Ascending aorta (tissue), 2 donors: ENCODE results near the gene IL36A. TPM values are rescaled to one million over a fixed set of nuclear protein-coding genes. Genes with fewer than 3 reads are reported as not detected.

Experiments
- DNase-seq, 2 donors: peaks; one replicate each; pipeline ENCODE4 v3.0.0-alpha.2; 2019; ENCODE audit warnings: low spot score in 2 of 2
- H3K27ac ChIP-seq, 2 donors: fragments of 200-600 bp; sonication (generic); one replicate each; pipeline ENCODE4 v1.5.1; 2016 to 2017; ENCODE audit warnings: mild to moderate bottlenecking in 1 of 2
- H3K27me3 ChIP-seq: fragments of 200-600 bp; sonication (generic); one replicate; pipeline ENCODE4 v1.5.1; 2017
- H3K36me3 ChIP-seq, 2 donors: fragments of 200-600 bp; sonication (generic); one replicate each; pipeline ENCODE4 v1.5.1; 2016
- H3K4me1 ChIP-seq, 2 donors: fragments of 200-600 bp; sonication (generic); one replicate each; pipeline ENCODE4 v1.5.1; 2016 to 2017; ENCODE audit warnings: mild to moderate bottlenecking in 1 of 2
- H3K4me3 ChIP-seq, 2 donors: fragments of 200-600 bp; sonication (generic); one replicate each; pipeline ENCODE4 v1.5.1; 2016 to 2017; ENCODE audit warnings: mild to moderate bottlenecking in 1 of 2
- H3K9me3 ChIP-seq, 2 donors: fragments of 200-600 bp; sonication (generic); one replicate each; pipeline ENCODE4 v1.5.1; 2016
- intact Hi-C: fragments of 100-400 bp; cut with DNase I; formaldehyde crosslinking; loops from one replicate; pipeline ENCODE4 v1.15.1; 2023
- total RNA-seq: library from RNA; depleted of rRNA; stranded (reverse); fragments of >200 nt; gene quantifications from one replicate; pipeline ENCODE4 v1.1.0, GENCODE V29; 2016
- TF ChIP-seq, protein P1 (sequence below), 3 experiments: fragments of 200-600 bp in 2 of 3; fragments of 450-650 bp in 1 of 3; sonication (generic) in 2 of 3; IDR thresholded peaks; one replicate each; pipeline ENCODE4 v1.5.1; 2016 to 2019; ENCODE audit warnings: antibody characterized with exemption in 3 of 3, mild to moderate bottlenecking in 1 of 3, moderate library complexity in 1 of 3

Gene IL36A, protein sequence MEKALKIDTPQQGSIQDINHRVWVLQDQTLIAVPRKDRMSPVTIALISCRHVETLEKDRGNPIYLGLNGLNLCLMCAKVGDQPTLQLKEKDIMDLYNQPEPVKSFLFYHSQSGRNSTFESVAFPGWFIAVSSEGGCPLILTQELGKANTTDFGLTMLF
- total RNA-seq = not detected

DNA sequence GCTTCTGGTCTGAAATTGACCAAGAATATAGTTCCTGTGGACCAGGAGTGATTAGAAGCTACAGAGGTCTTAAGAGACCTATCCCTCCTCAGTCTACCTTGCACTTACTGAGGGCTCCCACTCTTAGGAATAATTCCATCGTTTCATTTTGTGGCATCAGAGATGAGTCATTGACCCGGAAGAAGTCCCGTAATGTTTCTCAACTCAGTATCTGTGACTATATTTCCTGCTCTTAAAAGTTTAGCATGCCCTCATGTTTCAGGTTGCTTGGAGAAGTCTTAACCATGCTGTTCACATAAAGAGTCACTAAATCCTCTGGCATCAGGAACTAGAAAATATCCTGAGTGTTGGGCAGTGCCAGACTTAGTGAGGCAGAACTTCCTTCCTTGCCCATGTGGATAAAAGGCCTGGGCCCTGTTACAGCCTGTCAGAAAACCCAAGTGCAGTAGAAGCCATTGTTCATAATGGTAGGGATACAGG lies at the start of gene IL36A:
Gene IL36A, plus strand, starts transcription at position 430 of the 480 bp plus-strand sequence. CDS start 413 bp downstream, outside the sequence.
- intact Hi-C loops = no loop called here
- Histone ChIP-seq H3K27ac (no peak within 1 kb of the TSS), H3K9me3 (no peaks in the 10 kb centered on the region), H3K4me3 (no peak within 1 kb of the TSS), H3K4me1 (no peaks in the 10 kb centered on the region), H3K36me3 (no peaks in the 10 kb centered on the region), H3K27me3 (no peaks in the 10 kb centered on the region)
- no peak for DNase-seq
- TF ChIP-seq, protein P1, sequence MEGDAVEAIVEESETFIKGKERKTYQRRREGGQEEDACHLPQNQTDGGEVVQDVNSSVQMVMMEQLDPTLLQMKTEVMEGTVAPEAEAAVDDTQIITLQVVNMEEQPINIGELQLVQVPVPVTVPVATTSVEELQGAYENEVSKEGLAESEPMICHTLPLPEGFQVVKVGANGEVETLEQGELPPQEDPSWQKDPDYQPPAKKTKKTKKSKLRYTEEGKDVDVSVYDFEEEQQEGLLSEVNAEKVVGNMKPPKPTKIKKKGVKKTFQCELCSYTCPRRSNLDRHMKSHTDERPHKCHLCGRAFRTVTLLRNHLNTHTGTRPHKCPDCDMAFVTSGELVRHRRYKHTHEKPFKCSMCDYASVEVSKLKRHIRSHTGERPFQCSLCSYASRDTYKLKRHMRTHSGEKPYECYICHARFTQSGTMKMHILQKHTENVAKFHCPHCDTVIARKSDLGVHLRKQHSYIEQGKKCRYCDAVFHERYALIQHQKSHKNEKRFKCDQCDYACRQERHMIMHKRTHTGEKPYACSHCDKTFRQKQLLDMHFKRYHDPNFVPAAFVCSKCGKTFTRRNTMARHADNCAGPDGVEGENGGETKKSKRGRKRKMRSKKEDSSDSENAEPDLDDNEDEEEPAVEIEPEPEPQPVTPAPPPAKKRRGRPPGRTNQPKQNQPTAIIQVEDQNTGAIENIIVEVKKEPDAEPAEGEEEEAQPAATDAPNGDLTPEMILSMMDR (IDR thresholded peaks at IDR 0.05) = no peak

DNA sequence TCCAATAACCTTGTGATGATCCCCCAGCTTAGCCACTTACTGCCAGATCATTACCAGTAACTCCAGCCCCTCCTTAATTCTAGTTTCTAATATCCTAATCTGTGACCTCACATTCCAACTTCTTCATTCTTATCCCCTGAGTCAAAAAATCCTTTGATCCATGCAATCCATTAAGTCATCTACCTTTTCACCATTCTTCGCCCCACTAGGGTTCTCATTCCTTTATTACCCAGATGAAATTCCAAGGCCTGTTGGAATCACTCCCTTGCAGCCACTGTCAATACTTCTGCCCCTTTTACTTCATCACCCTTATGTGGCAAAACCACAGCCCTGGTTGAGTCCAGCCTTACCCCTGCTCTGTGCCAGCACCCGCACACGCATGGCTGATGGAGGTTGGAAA lies 47.7 kb upstream of the IL36A start:
- no peak for DNase-seq
- Histone ChIP-seq H3K27ac (no peak overlapping the region), H3K4me1 (no peaks in the 10 kb centered on the region), H3K9me3 (no peaks in the 10 kb centered on the region), H3K4me3 (no peak overlapping the region), H3K36me3 (no peaks in the 10 kb centered on the region), H3K27me3 (no peaks in the 10 kb centered on the region)
- intact Hi-C loops = no loop called here
- TF ChIP-seq, protein P1 (IDR thresholded peaks at IDR 0.05) = no peak

DNA sequence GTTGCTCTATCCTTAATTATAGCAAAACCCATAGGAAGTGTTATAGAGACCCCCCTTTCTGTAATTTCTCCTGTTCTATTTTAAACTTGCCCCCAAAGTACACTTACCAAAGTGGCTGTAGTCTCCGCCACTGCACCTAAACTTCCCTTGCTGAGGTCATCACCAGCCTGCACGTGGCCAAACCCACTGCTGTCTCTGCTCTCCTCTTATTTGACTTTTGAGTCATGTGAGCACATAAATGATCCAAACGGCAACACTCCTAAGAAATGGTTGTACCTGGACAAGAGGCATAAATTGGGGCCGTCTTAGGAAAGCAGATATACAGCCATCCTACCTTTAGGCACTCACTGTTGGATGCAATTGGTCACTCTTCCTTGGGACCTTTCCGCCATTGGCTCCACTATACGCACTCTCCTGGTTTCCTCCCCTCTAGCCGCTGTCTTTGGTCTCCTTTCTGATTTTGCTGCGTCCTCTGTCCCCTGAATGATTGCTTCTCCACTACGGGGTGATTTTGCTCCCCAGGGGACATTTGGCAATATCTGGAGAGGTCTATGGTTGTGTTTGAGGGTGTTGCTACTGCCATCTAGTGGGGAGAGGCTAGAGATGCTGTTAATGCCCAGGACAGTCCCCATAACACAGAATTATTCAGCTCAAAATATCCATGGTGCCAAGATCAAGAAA lies 46.7 kb upstream of the IL36A start:
- intact Hi-C loops = no loop called here
- TF ChIP-seq, protein P1 (IDR thresholded peaks at IDR 0.05) = peak in 2 of 3 experiments; percentile 30 to 51
- Histone ChIP-seq H3K4me1 (no peaks in the 10 kb centered on the region), H3K27ac (no peak overlapping the region), H3K9me3 (no peaks in the 10 kb centered on the region), H3K36me3 (no peaks in the 10 kb centered on the region), H3K4me3 (no peak overlapping the region), H3K27me3 (no peaks in the 10 kb centered on the region)
- no peak for DNase-seq

DNA sequence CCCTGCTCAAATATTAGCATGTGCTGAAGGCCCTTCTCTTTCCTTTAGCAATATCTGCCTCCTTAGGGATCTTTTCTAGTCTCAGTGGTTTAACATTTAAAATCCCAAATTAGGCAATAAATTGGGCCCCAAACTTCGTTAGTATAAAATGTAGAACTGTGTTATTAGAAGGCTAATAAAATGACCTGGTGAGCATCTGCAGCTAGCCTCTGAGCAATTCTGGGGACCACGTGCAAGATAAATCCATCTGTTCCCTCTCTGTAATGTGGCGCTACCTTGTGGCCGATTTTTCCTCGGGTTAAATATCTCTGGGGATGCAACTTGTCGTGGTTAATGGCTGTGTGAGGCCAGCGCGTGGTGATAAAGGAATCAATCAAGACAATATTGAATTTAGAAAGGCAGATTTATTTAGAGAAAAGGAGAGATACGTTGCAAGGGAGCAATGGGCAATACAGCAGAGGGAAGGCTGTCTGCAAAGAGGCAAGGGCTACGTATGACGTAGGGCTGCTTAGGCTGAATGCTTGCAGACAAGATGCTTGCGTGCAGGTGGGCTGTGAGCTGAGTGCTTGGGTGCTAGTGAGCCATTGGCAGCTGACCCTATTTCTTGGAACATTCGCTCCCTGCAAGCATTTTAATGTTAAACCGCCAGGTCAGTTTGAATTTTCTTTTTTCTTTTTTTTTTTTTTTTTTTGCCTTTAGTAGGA lies 46.0 kb upstream of the IL36A start:
- H3K27ac ChIP-seq = no peak overlapping the region
- H3K36me3 ChIP-seq = no peaks in the 10 kb centered on the region
- no peak for DNase-seq
- no peaks in the 10 kb centered on the region for H3K9me3 ChIP-seq
- no peaks in the 10 kb centered on the region for H3K27me3 ChIP-seq
- H3K4me3 ChIP-seq = no peak overlapping the region
- no peaks in the 10 kb centered on the region for H3K4me1 ChIP-seq
- TF ChIP-seq, protein P1 (IDR thresholded peaks at IDR 0.05) = no peak
- intact Hi-C loops = no loop called here

DNA sequence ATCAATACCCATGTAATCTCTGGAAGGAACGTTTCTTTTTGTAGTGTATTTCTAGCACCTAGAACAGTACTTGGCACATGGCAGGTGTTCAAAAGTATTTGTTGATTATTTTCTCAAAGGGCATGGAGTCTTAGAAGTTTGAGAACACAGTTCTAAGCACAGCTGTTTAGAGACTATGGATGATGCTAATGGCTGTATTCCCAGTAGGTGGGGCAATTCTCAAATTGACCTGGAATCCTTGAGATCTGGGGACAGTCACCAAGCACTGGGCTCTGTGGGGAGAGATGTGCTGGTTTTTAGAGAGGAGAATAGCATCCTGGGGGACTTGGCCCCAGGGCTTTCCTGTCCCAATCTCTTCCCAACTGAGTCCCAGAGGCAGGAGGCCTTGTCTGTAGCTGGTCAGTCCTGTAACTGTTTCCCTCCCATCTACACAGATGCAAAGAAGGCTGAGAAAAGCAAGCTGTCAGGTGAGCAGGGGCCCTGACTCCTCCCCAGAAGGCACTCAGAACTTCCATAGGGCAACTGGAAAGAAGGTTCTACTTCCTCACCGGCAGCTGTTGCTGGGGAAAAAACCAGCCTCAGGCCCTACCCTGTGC lies 44.9 kb upstream of the IL36A start:
- Histone ChIP-seq H3K27ac (no peak overlapping the region), H3K27me3 (no peaks in the 10 kb centered on the region), H3K4me1 (no peaks in the 10 kb centered on the region), H3K36me3 (no peaks in the 10 kb centered on the region), H3K9me3 (no peaks in the 10 kb centered on the region), H3K4me3 (no peak overlapping the region)
- intact Hi-C loops = no loop called here
- TF ChIP-seq, protein P1 (IDR thresholded peaks at IDR 0.05) = no peak
- DNase-seq = no peak
